K562 (cell line): ENCODE measurements around the gene SIRT3. TPM values are rescaled to one million over a fixed set of nuclear protein-coding genes. Genes with fewer than 3 reads are reported as not detected.

Source experiments
- GATA2 ChIP-seq: sonication (generic); formaldehyde crosslinking; IDR thresholded peaks from 2 replicates; pipeline ENCODE4 v1.4.0; 2020; ENCODE audit warnings: mild to moderate bottlenecking, missing genetic modification reagents
- HMGN3 ChIP-seq: IDR thresholded peaks from 2 replicates; pipeline ENCODE4 v1.6.1; 2011; ENCODE audit warnings: borderline replicate concordance, low read depth, mild to moderate bottlenecking, mixed read lengths, low read length; ENCODE audit not compliant: insufficient read length; ENCODE audit errors: extremely low read depth
- HNRNPH1 ChIP-seq: fragments of 200-400 bp; formaldehyde crosslinking; optimal IDR thresholded peaks from 2 replicates; pipeline ENCODE3; 2017; ENCODE audit warnings: low read depth, mild to moderate bottlenecking, low read length, moderate library complexity
- KDM2B ChIP-seq: fragments of 250-450 bp; sonication (Bioruptor Pico); IDR thresholded peaks from 2 replicates; pipeline ENCODE4 v1.8.0; 2021; ENCODE audit warnings: mild to moderate bottlenecking, moderate library complexity
- POU5F1 ChIP-seq: fragments of 150-350 bp; IDR thresholded peaks from 2 replicates; pipeline ENCODE4 v1.6.1; 2014; ENCODE audit warnings: borderline replicate concordance, low read length, low read depth, mild to moderate bottlenecking; ENCODE audit not compliant: partially characterized antibody
- SRSF9 ChIP-seq: fragments of 200-400 bp; formaldehyde crosslinking; IDR thresholded peaks from 2 replicates; pipeline ENCODE4 v1.6.1; 2017; ENCODE audit warnings: low read depth, low read length, borderline replicate concordance
- ZNF766 ChIP-seq: fragments of 200-800 bp; sonication (Bioruptor generic); conservative IDR thresholded peaks from 2 replicates; pipeline ENCODE4 v1.6.1; 2016; ENCODE audit warnings: missing genetic modification characterization, missing compliant biosample characterization
- polyA plus RNA-seq, 8 experiments: library from polyadenylated mRNA; depleted of rRNA in 4 of 8; stranded (reverse) in 5 of 8; unstranded in 3 of 8; fragments of >200 nt; fragmentation: Nextera tagmentation in 2 of 8; fragmentation: Illumina TruSeq in 1 of 8; extraction: Ambion mirVana in 2 of 8; extraction: Trizol in 1 of 8; gene quantifications; 2 replicates each; pipeline versions ENCODE4 v1.2.1 to v1.2.3, GENCODE V29; 2011 to 2014; ENCODE audit warnings: inconsistent platforms in 1 of 8, missing spikeins in 1 of 8
- total RNA-seq, 7 experiments: library from RNA; depleted of rRNA in 6 of 7; stranded (reverse); fragments of >200 nt in 6 of 7; fragmentation: Illumina TruSeq in 2 of 7; extraction: Trizol in 2 of 7; gene quantifications; 2 replicates each; pipeline versions ENCODE4 v1.2.1 to v1.2.3, GENCODE V29; 2011 to 2021; ENCODE audit warnings: low replicate concordance in 1 of 7
- TF ChIP-seq, protein P1 (sequence below): fragments of 450-650 bp; IDR thresholded peaks from 2 replicates; pipeline ENCODE4 v1.6.1; 2016; ENCODE audit warnings: mild to moderate bottlenecking, moderate library complexity
- TF ChIP-seq, protein P2 (sequence below): fragments of 150-350 bp; IDR thresholded peaks from 2 replicates; pipeline ENCODE4 v1.6.1; 2014; ENCODE audit warnings: low read depth, mild to moderate bottlenecking, low read length, borderline replicate concordance
- TF ChIP-seq, protein P3 (sequence below): sonication (generic); formaldehyde crosslinking; IDR thresholded peaks from 2 replicates; pipeline ENCODE4 v1.9.0; 2022; ENCODE audit warnings: mild to moderate bottlenecking, missing genetic modification reagents

SIRT3 gene
- total and polyA plus RNA-seq, 9 of the 15 experiments (the other 6 are each of a cell fraction or from before 2014, with no cell fraction given) = 1.9 to 27.5 (median 14.5) TPM

DNA sequence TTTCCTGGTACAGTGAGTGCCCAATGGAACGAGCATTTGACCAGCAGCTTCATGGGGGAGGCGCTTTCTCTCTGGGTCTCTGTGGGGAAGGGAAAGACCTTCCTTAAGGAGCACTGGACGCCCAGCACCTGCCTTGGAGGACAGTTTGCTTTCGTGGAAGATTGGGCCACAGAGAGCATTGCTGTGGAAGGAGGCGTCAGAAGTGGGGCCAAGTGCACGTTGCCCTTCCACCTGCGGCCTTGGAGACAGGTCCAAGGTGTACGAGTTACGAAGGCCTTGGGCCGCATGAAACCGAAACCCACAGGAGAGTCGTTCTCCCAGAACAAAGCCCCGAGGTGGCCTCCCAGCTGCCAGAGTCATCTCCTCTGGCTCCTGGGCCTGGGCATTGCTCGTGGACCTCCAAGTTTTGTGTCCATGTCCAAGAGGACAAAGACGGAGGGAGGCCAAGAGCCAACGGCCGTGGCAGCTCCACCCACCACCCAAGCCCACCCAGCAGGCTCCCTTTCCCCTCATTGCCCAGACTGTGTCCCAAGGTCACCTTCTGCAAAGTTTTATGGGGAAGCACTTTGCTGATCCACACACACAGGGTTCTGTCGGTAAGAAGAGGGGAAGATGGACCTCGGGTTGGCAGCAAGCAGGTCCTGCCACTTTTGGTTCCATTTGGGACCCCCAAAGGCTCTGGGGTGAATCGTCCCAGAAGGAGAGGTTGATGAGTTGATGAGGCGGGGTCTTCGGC is 36.2 kb upstream of the SIRT3 start (continued):
- TF ChIP-seq, protein P1, sequence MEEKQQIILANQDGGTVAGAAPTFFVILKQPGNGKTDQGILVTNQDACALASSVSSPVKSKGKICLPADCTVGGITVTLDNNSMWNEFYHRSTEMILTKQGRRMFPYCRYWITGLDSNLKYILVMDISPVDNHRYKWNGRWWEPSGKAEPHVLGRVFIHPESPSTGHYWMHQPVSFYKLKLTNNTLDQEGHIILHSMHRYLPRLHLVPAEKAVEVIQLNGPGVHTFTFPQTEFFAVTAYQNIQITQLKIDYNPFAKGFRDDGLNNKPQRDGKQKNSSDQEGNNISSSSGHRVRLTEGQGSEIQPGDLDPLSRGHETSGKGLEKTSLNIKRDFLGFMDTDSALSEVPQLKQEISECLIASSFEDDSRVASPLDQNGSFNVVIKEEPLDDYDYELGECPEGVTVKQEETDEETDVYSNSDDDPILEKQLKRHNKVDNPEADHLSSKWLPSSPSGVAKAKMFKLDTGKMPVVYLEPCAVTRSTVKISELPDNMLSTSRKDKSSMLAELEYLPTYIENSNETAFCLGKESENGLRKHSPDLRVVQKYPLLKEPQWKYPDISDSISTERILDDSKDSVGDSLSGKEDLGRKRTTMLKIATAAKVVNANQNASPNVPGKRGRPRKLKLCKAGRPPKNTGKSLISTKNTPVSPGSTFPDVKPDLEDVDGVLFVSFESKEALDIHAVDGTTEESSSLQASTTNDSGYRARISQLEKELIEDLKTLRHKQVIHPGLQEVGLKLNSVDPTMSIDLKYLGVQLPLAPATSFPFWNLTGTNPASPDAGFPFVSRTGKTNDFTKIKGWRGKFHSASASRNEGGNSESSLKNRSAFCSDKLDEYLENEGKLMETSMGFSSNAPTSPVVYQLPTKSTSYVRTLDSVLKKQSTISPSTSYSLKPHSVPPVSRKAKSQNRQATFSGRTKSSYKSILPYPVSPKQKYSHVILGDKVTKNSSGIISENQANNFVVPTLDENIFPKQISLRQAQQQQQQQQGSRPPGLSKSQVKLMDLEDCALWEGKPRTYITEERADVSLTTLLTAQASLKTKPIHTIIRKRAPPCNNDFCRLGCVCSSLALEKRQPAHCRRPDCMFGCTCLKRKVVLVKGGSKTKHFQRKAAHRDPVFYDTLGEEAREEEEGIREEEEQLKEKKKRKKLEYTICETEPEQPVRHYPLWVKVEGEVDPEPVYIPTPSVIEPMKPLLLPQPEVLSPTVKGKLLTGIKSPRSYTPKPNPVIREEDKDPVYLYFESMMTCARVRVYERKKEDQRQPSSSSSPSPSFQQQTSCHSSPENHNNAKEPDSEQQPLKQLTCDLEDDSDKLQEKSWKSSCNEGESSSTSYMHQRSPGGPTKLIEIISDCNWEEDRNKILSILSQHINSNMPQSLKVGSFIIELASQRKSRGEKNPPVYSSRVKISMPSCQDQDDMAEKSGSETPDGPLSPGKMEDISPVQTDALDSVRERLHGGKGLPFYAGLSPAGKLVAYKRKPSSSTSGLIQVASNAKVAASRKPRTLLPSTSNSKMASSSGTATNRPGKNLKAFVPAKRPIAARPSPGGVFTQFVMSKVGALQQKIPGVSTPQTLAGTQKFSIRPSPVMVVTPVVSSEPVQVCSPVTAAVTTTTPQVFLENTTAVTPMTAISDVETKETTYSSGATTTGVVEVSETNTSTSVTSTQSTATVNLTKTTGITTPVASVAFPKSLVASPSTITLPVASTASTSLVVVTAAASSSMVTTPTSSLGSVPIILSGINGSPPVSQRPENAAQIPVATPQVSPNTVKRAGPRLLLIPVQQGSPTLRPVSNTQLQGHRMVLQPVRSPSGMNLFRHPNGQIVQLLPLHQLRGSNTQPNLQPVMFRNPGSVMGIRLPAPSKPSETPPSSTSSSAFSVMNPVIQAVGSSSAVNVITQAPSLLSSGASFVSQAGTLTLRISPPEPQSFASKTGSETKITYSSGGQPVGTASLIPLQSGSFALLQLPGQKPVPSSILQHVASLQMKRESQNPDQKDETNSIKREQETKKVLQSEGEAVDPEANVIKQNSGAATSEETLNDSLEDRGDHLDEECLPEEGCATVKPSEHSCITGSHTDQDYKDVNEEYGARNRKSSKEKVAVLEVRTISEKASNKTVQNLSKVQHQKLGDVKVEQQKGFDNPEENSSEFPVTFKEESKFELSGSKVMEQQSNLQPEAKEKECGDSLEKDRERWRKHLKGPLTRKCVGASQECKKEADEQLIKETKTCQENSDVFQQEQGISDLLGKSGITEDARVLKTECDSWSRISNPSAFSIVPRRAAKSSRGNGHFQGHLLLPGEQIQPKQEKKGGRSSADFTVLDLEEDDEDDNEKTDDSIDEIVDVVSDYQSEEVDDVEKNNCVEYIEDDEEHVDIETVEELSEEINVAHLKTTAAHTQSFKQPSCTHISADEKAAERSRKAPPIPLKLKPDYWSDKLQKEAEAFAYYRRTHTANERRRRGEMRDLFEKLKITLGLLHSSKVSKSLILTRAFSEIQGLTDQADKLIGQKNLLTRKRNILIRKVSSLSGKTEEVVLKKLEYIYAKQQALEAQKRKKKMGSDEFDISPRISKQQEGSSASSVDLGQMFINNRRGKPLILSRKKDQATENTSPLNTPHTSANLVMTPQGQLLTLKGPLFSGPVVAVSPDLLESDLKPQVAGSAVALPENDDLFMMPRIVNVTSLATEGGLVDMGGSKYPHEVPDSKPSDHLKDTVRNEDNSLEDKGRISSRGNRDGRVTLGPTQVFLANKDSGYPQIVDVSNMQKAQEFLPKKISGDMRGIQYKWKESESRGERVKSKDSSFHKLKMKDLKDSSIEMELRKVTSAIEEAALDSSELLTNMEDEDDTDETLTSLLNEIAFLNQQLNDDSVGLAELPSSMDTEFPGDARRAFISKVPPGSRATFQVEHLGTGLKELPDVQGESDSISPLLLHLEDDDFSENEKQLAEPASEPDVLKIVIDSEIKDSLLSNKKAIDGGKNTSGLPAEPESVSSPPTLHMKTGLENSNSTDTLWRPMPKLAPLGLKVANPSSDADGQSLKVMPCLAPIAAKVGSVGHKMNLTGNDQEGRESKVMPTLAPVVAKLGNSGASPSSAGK = no peak
- TF ChIP-seq ZNF766 (CRISPR knock-in tag) = no peak
- no peak for TF ChIP-seq KDM2B (CRISPR knock-in tag)
- no peak for TF ChIP-seq HNRNPH1
- TF ChIP-seq SRSF9 = no peak
- TF ChIP-seq, protein P2, sequence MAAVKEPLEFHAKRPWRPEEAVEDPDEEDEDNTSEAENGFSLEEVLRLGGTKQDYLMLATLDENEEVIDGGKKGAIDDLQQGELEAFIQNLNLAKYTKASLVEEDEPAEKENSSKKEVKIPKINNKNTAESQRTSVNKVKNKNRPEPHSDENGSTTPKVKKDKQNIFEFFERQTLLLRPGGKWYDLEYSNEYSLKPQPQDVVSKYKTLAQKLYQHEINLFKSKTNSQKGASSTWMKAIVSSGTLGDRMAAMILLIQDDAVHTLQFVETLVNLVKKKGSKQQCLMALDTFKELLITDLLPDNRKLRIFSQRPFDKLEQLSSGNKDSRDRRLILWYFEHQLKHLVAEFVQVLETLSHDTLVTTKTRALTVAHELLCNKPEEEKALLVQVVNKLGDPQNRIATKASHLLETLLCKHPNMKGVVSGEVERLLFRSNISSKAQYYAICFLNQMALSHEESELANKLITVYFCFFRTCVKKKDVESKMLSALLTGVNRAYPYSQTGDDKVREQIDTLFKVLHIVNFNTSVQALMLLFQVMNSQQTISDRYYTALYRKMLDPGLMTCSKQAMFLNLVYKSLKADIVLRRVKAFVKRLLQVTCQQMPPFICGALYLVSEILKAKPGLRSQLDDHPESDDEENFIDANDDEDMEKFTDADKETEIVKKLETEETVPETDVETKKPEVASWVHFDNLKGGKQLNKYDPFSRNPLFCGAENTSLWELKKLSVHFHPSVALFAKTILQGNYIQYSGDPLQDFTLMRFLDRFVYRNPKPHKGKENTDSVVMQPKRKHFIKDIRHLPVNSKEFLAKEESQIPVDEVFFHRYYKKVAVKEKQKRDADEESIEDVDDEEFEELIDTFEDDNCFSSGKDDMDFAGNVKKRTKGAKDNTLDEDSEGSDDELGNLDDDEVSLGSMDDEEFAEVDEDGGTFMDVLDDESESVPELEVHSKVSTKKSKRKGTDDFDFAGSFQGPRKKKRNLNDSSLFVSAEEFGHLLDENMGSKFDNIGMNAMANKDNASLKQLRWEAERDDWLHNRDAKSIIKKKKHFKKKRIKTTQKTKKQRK = no peak
- no peak for TF ChIP-seq POU5F1
- TF ChIP-seq GATA2 = no peak
- TF ChIP-seq HMGN3 = no peak
- TF ChIP-seq, protein P3, sequence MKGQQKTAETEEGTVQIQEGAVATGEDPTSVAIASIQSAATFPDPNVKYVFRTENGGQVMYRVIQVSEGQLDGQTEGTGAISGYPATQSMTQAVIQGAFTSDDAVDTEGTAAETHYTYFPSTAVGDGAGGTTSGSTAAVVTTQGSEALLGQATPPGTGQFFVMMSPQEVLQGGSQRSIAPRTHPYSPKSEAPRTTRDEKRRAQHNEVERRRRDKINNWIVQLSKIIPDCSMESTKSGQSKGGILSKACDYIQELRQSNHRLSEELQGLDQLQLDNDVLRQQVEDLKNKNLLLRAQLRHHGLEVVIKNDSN (CRISPR knock-in tag) = no peak
